Transverse colon (tissue), 4 donors: ENCODE data around the gene CRADD.

ENCODE experiments used
- EP300 ChIP-seq: sonication (generic); formaldehyde crosslinking; IDR thresholded peaks from one replicate; pipeline ENCODE4 v1.6.1; 2017; ENCODE audit warnings: antibody characterized with exemption, low read depth
- POLR2AphosphoS5 ChIP-seq, 3 donors: sonication (generic); formaldehyde crosslinking; IDR thresholded peaks; one replicate each; pipeline ENCODE4 v1.6.1; 2016; ENCODE audit warnings: antibody characterized with exemption in 3 of 3
- TF ChIP-seq, protein P1 (sequence below), 5 experiments: fragments of 200-600 bp in 3 of 5; fragments of 450-650 bp in 2 of 5; sonication (generic) in 3 of 5; IDR thresholded peaks; 1 replicate in 2 of 5; 2 replicates in 3 of 5; pipeline ENCODE4 v1.5.1; 2016 to 2017; ENCODE audit warnings: antibody characterized with exemption in 5 of 5, inconsistent platforms in 3 of 5, mild to moderate bottlenecking in 2 of 5, moderate library complexity in 1 of 5

DNA sequence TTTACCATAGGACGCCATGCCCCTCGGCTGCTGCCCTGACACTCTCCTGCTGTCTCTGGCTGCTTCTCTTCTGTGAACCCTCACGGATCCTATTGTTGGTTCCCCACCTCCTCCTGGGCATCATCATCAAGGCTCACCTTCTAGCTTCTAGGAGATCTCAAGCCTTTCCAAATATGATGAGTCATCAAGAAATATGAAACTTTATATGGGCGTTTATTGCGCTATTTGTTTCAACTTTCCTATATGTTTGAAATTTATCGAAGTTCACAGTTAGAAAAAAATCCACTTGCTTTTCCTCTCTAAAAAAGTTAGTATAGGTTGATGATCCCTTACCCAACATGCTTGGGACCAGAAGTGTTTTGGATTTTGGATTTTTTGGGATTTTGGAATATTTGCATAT, 2.8 kb upstream of the CRADD start:
- TF ChIP-seq POLR2AphosphoS5 (IDR thresholded peaks at IDR 0.05) (no peak), EP300 (no peak)
- TF ChIP-seq, protein P1, sequence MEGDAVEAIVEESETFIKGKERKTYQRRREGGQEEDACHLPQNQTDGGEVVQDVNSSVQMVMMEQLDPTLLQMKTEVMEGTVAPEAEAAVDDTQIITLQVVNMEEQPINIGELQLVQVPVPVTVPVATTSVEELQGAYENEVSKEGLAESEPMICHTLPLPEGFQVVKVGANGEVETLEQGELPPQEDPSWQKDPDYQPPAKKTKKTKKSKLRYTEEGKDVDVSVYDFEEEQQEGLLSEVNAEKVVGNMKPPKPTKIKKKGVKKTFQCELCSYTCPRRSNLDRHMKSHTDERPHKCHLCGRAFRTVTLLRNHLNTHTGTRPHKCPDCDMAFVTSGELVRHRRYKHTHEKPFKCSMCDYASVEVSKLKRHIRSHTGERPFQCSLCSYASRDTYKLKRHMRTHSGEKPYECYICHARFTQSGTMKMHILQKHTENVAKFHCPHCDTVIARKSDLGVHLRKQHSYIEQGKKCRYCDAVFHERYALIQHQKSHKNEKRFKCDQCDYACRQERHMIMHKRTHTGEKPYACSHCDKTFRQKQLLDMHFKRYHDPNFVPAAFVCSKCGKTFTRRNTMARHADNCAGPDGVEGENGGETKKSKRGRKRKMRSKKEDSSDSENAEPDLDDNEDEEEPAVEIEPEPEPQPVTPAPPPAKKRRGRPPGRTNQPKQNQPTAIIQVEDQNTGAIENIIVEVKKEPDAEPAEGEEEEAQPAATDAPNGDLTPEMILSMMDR (IDR thresholded peaks at IDR 0.05): no peak
